Amygdala (tissue), 56 donors: ENCODE results near the gene MBTPS2.
A peak's percentile ranks its signal among the peaks of the same experiment; 100 is the strongest.
"Not testable (repeated sequence)": the region's sequence is repeated elsewhere in the genome, so short reads cannot be mapped to it uniquely, and the experiment has no call there.

Experiments
- DNase-seq, 56 donors: peaks; one replicate each; lab custom pipeline; 2025; lab: John Stamatoyannopoulos, UW

The MBTPS2 gene

GRCh38 chrX:21839334-21840192 is at the start of gene MBTPS2:
Gene MBTPS2, plus strand, starts transcription at chrX:21839617. Its CDS starts 118 bp downstream, at chrX:21839735.
- peak; percentile 3 to 84 (median 60) for DNase-seq

- DNase-seq = no peak
Measured at GRCh38 chrX:21798677-21799219, 40.7 kb upstream of the MBTPS2 start.

- DNase-seq = no peak
Measured at GRCh38 chrX:21799767-21800166, 39.6 kb upstream of the MBTPS2 start.

GRCh38 chrX:21800344-21800770 is 39.1 kb upstream of the MBTPS2 start:
- DNase-seq = no peak

GRCh38 chrX:21802054-21802670 is 37.3 kb upstream of the MBTPS2 start:
- peak in 1 of 56 donors; percentile 0 for DNase-seq

GRCh38 chrX:21802839-21803238 is 36.6 kb upstream of the MBTPS2 start:
- DNase-seq = no peak

- no peak for DNase-seq
Measured at GRCh38 chrX:21806691-21807090, 32.7 kb upstream of the MBTPS2 start.

GRCh38 chrX:21811832-21812231 is 27.6 kb upstream of the MBTPS2 start:
- no peak for DNase-seq

- DNase-seq = no peak
Measured at GRCh38 chrX:21812628-21813027, 26.8 kb upstream of the MBTPS2 start.

- DNase-seq = no peak
Measured at GRCh38 chrX:21813612-21814368, 25.6 kb upstream of the MBTPS2 start.

GRCh38 chrX:21816136-21816535 is 23.3 kb upstream of the MBTPS2 start:
- no peak for DNase-seq

GRCh38 chrX:21820170-21820569 is 19.2 kb upstream of the MBTPS2 start:
- not testable (repeated sequence) for DNase-seq

- no peak for DNase-seq
Measured at GRCh38 chrX:21821875-21822274, 17.5 kb upstream of the MBTPS2 start.

GRCh38 chrX:21831496-21831895 is 7.9 kb upstream of the MBTPS2 start:
- DNase-seq = no peak

- DNase-seq = peak in 6 of 56 donors; percentile 0 to 6 (median 4)
Measured at GRCh38 chrX:21837056-21837455, 2.4 kb upstream of the MBTPS2 start.

- no peak for DNase-seq
Measured at GRCh38 chrX:21838937-21839333, 482 bp upstream of the MBTPS2 start.

GRCh38 chrX:21840193-21840545 is 752 bp downstream of the MBTPS2 start:
- DNase-seq = no peak

- DNase-seq = no peak
Measured at GRCh38 chrX:21843179-21843578, 3.8 kb downstream of the MBTPS2 start.

- no peak for DNase-seq
Measured at GRCh38 chrX:21845096-21845495, 5.7 kb downstream of the MBTPS2 start.

- peak in 3 of 56 donors; percentile 1 to 14 (median 6) for DNase-seq
Measured at GRCh38 chrX:21847342-21847741, 7.9 kb downstream of the MBTPS2 start.

- DNase-seq = no peak
Measured at GRCh38 chrX:21853578-21853977, 14.2 kb downstream of the MBTPS2 start.
